ENCODE data around the gene BNC2.

DNA sequence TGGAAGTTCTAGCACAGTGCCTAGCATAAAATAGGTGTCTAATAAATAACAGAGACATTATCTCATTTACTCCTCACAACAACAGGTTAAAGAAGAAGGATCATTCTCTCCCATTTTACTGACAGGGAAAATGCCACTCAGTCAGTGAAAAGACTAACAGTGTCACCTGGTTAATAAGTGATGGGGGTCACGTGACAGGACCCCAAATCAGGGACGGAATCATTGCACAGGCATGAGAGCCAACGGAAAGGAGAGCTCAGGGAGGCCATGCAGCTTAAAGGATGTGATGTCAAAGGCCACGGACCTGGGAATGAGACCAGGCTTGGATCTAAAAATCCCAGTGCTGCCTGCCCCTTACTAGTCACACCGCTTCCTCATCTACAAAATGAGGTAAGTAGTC, 101.2 kb downstream of the BNC2 start:
- TF ChIP-seq EZH2phosphoT487 (IDR thresholded peaks at IDR 0.05; ENCODE audit: insufficient read depth, low read depth) = no peak
- no peak for TF ChIP-seq EZH2 (IDR thresholded peaks at IDR 0.05; ENCODE audit: insufficient read depth, poor library complexity, severe bottlenecking)

Data from GM23248 (cell line).